Spinal cord (tissue), 10 donors: ENCODE results near the gene JPH2. TPM values are rescaled to one million over a fixed set of nuclear protein-coding genes. Genes with fewer than 3 reads are reported as not detected.

ENCODE experiments used
- DNase-seq, 6 donors: peaks; one replicate each; pipeline versions ENCODE4 v3.0.0 to v3.0.0-alpha.2; 2013 to 2015; ENCODE audit warnings: low spot score in 6 of 6, low read depth in 4 of 6
- H3K27ac ChIP-seq: one replicate; pipeline ENCODE4 v1.5.1; 2013; ENCODE audit warnings: low read depth, low read length, control low read depth
- H3K27me3 ChIP-seq: one replicate; pipeline ENCODE4 v1.6.1; 2013; ENCODE audit warnings: low read length; ENCODE audit not compliant: control insufficient read depth, insufficient read depth
- H3K36me3 ChIP-seq: one replicate; pipeline ENCODE4 v1.6.1; 2013; ENCODE audit warnings: low read length; ENCODE audit not compliant: control insufficient read depth, insufficient read depth
- H3K4me1 ChIP-seq: one replicate; pipeline ENCODE4 v1.6.1; 2013; ENCODE audit warnings: low read length; ENCODE audit not compliant: control insufficient read depth, insufficient read depth
- H3K4me3 ChIP-seq: one replicate; pipeline ENCODE4 v1.5.1; 2013; ENCODE audit warnings: low read depth, low read length, control low read depth
- H3K9me3 ChIP-seq: one replicate; pipeline ENCODE4 v1.6.1; 2013; ENCODE audit warnings: low read length; ENCODE audit not compliant: control insufficient read depth, insufficient read depth
- WGBS: methylation state at CpG from one replicate; pipeline ENCODE4 v1.1.5; 2013; ENCODE audit warnings: missing lambda C conversion rate; ENCODE audit not compliant: insufficient coverage; 5-methylcytosine and 5-hydroxymethylcytosine counted together
- polyA plus RNA-seq, 2 donors: library from polyadenylated mRNA; unstranded; fragments of 120-200 nt; gene quantifications; one replicate each; pipeline ENCODE4 v1.2.1, GENCODE V29; 2013; ENCODE audit not compliant: insufficient read length in 2 of 2
- total RNA-seq, 2 donors: library from RNA; depleted of rRNA in 1 of 2; stranded (reverse); fragments of 120-200 nt in 1 of 2; fragments of >200 nt in 1 of 2; gene quantifications; one replicate each; pipeline versions ENCODE4 v1.2.3 to v1.2.4, GENCODE V29; 2013 to 2014
- donor health status: healthy.

Gene JPH2
- total and polyA plus RNA-seq, 4 donors, result 1.4 to 2.5 (median 1.6) TPM

- Histone ChIP-seq H3K36me3 (no peaks in the 10 kb centered on the region), H3K4me3 (no peak overlapping the region), H3K9me3 (no peaks in the 10 kb centered on the region), H3K27me3 (peaks cover 21% of the 10 kb centered on the region), H3K4me1 (peaks cover 5% of the 10 kb centered on the region), H3K27ac (no peak overlapping the region)
- DNase-seq, result no peak
- WGBS, result 79% methylated on average over 3 of the region's 6 CpGs
Measured at GRCh38 chr20:44112456-44112855, 74.5 kb downstream of the JPH2 start.

GRCh38 chr20:44111712-44112335 lies 75.2 kb downstream of the JPH2 start:
- no peak overlapping the region for H3K4me3 ChIP-seq
- H3K27ac ChIP-seq, result no peak overlapping the region
- no peak for DNase-seq
- peaks cover 21% of the 10 kb centered on the region for H3K27me3 ChIP-seq
- H3K4me1 ChIP-seq, result peaks cover 5% of the 10 kb centered on the region
- WGBS, result 43% methylated on average over 5 of the region's 6 CpGs
- H3K9me3 ChIP-seq, result no peaks in the 10 kb centered on the region
- H3K36me3 ChIP-seq, result no peaks in the 10 kb centered on the region

- Histone ChIP-seq H3K4me3 (no peak overlapping the region), H3K4me1 (no peaks in the 10 kb centered on the region), H3K9me3 (no peaks in the 10 kb centered on the region), H3K27me3 (peaks cover 14% of the 10 kb centered on the region), H3K36me3 (no peaks in the 10 kb centered on the region), H3K27ac (no peak overlapping the region)
- WGBS, result 82% methylated on average over 8 of the region's 9 CpGs
- no peak for DNase-seq
Measured at GRCh38 chr20:44110816-44111568, 76.0 kb downstream of the JPH2 start.

GRCh38 chr20:44109951-44110361 lies 77.0 kb downstream of the JPH2 start:
- H3K27me3 ChIP-seq, result peaks cover 8% of the 10 kb centered on the region

GRCh38 chr20:44106615-44107014 lies 80.4 kb downstream of the JPH2 start:
- no CpG with 5 or more reads among the region's 5 CpGs for WGBS
- H3K27ac ChIP-seq, result no peak overlapping the region

More at GRCh38 chr20:44109951-44110361, 77.0 kb downstream of the JPH2 start:
- WGBS, result 55% methylated on average over 5 of the region's 5 CpGs
- Histone ChIP-seq H3K4me1 (no peaks in the 10 kb centered on the region), H3K36me3 (no peaks in the 10 kb centered on the region), H3K9me3 (no peaks in the 10 kb centered on the region), H3K4me3 (no peak overlapping the region), H3K27ac (no peak overlapping the region)
- no peak for DNase-seq

GRCh38 chr20:44104798-44105517 lies 82.0 kb downstream of the JPH2 start:
- DNase-seq, result peak in 1 of 6 donors; percentile 32
- H3K4me3 ChIP-seq, result no peak overlapping the region
- H3K27ac ChIP-seq, result no peak overlapping the region
- peaks cover 9% of the 10 kb centered on the region for H3K27me3 ChIP-seq
- H3K9me3 ChIP-seq, result no peaks in the 10 kb centered on the region
- no peaks in the 10 kb centered on the region for H3K4me1 ChIP-seq
- 41% methylated on average over 4 of the region's 7 CpGs for WGBS
- no peaks in the 10 kb centered on the region for H3K36me3 ChIP-seq

More at GRCh38 chr20:44106615-44107014, 80.4 kb downstream of the JPH2 start:
- peaks cover 9% of the 10 kb centered on the region for H3K27me3 ChIP-seq
- no peaks in the 10 kb centered on the region for H3K36me3 ChIP-seq
- no peak for DNase-seq
- no peak overlapping the region for H3K4me3 ChIP-seq
- H3K9me3 ChIP-seq, result no peaks in the 10 kb centered on the region
- no peaks in the 10 kb centered on the region for H3K4me1 ChIP-seq

GRCh38 chr20:44102582-44102981 lies 84.4 kb downstream of the JPH2 start:
- WGBS, result no CpG with 5 or more reads among the region's 1 CpG
- DNase-seq, result no peak
- H3K4me3 ChIP-seq, result no peak overlapping the region
- H3K9me3 ChIP-seq, result no peaks in the 10 kb centered on the region
- H3K27me3 ChIP-seq, result peaks cover 5% of the 10 kb centered on the region
- H3K36me3 ChIP-seq, result no peaks in the 10 kb centered on the region
- no peak overlapping the region for H3K27ac ChIP-seq
- H3K4me1 ChIP-seq, result no peaks in the 10 kb centered on the region

- WGBS, result no CpG with 5 or more reads among the region's 7 CpGs
- Histone ChIP-seq H3K36me3 (no peaks in the 10 kb centered on the region), H3K4me1 (no peaks in the 10 kb centered on the region), H3K4me3 (no peak overlapping the region), H3K27me3 (peaks cover 5% of the 10 kb centered on the region), H3K27ac (no peak overlapping the region), H3K9me3 (no peaks in the 10 kb centered on the region)
- DNase-seq, result no peak
Measured at GRCh38 chr20:44099832-44100231, 87.2 kb downstream of the JPH2 start.

GRCh38 chr20:44098657-44099056 lies 88.3 kb downstream of the JPH2 start:
- H3K27me3 ChIP-seq, result peaks cover under 1% of the 10 kb centered on the region
- H3K27ac ChIP-seq, result no peak overlapping the region
- DNase-seq, result no peak
- H3K4me1 ChIP-seq, result no peaks in the 10 kb centered on the region
- no peaks in the 10 kb centered on the region for H3K36me3 ChIP-seq
- no peaks in the 10 kb centered on the region for H3K9me3 ChIP-seq
- 76% methylated on average over 5 of the region's 5 CpGs for WGBS
- no peak overlapping the region for H3K4me3 ChIP-seq
